GM23338 (cell line): ENCODE measurements around the gene SEMA4D. TPM values are rescaled to one million over a fixed set of nuclear protein-coding genes. Genes with fewer than 3 reads are reported as not detected.
"Not testable (repeated sequence)": the region's sequence is repeated elsewhere in the genome, so short reads cannot be mapped to it uniquely, and the experiment has no call there.

ENCODE experiments used
- ATAC-seq: fragments of 200-7000 bp; cut with Tn5 transposase; 3 replicates; pipeline ENCODE4 v1.9.1; 2020
- DNase-seq: peaks from one replicate; pipeline ENCODE4 v3.0.0-alpha.2; 2015; ENCODE audit warnings: low spot score
- H2AFZ ChIP-seq: fragments of 200-600 bp; sonication (generic); 2 replicates; pipeline ENCODE4 v1.8.0; 2016; ENCODE audit warnings: antibody characterized with exemption, mild to moderate bottlenecking, moderate library complexity
- H3F3A ChIP-seq: fragments of 200-600 bp; sonication (generic); replicated peaks from 2 replicates; pipeline ENCODE4 v1.8.0; 2017; ENCODE audit warnings: antibody characterized with exemption, mixed run types, low read depth
- H3K27ac ChIP-seq: fragments of 200-600 bp; sonication (generic); 2 replicates; pipeline ENCODE4 v1.6.1; 2016; ENCODE audit warnings: low read depth
- H3K27me3 ChIP-seq: fragments of 200-600 bp; sonication (generic); 2 replicates; pipeline ENCODE4 v1.8.0; 2016; ENCODE audit warnings: mild to moderate bottlenecking, mixed run types, moderate library complexity; ENCODE audit not compliant: insufficient read depth
- H3K36me3 ChIP-seq: fragments of 200-600 bp; sonication (generic); 2 replicates; pipeline ENCODE4 v1.8.0; 2016; ENCODE audit warnings: mild to moderate bottlenecking; ENCODE audit not compliant: insufficient read depth
- H3K4me1 ChIP-seq: fragments of 200-600 bp; sonication (generic); 2 replicates; pipeline ENCODE4 v1.8.0; 2016; ENCODE audit warnings: mild to moderate bottlenecking, moderate library complexity; ENCODE audit not compliant: insufficient read depth
- H3K4me2 ChIP-seq: fragments of 200-600 bp; sonication (generic); 2 replicates; pipeline ENCODE4 v1.7.1; 2017; ENCODE audit warnings: mixed run types
- H3K4me3 ChIP-seq: fragments of 200-600 bp; sonication (generic); 2 replicates; pipeline ENCODE4 v1.6.1; 2016; ENCODE audit warnings: mixed run types
- H3K79me2 ChIP-seq: fragments of 200-600 bp; sonication (generic); replicated peaks from 2 replicates; pipeline ENCODE4 v1.8.0; 2017; ENCODE audit warnings: mild to moderate bottlenecking; ENCODE audit not compliant: insufficient read depth
- H3K9me2 ChIP-seq: fragments of 200-600 bp; sonication (generic); 2 replicates; pipeline ENCODE4 v1.8.0; 2017; ENCODE audit not compliant: insufficient read depth
- H4K20me1 ChIP-seq: fragments of 200-600 bp; sonication (generic); replicated peaks from 2 replicates; pipeline ENCODE4 v1.8.0; 2017; ENCODE audit warnings: mild to moderate bottlenecking; ENCODE audit not compliant: insufficient read depth
- H3K27ac Mint-ChIP-seq: 2 replicates; pipeline ENCODE4 v1.8.0; 2020; ENCODE audit warnings: inconsistent platforms, mild to moderate bottlenecking, moderate library complexity, mixed read lengths
- H3K27me3 Mint-ChIP-seq: 3 replicates; pipeline ENCODE4 v1.8.0; 2022; ENCODE audit warnings: low read depth, mild to moderate bottlenecking, moderate library complexity, mixed read lengths, inconsistent platforms; ENCODE audit not compliant: insufficient read depth, poor library complexity
- H3K36me3 Mint-ChIP-seq: 3 replicates; pipeline ENCODE4 v1.8.0; 2021; ENCODE audit warnings: low read depth, mild to moderate bottlenecking, inconsistent platforms, moderate library complexity, mixed read lengths
- H3K4me1 Mint-ChIP-seq: 3 replicates; pipeline ENCODE4 v1.8.0; 2020; ENCODE audit warnings: mild to moderate bottlenecking, inconsistent platforms, mixed read lengths
- H3K4me3 Mint-ChIP-seq: 3 replicates; pipeline ENCODE4 v1.8.0; 2021; ENCODE audit warnings: moderate library complexity, mild to moderate bottlenecking, inconsistent platforms, mixed read lengths
- H3K9me3 Mint-ChIP-seq: 3 replicates; pipeline ENCODE4 v1.8.0; 2020; ENCODE audit warnings: moderate library complexity, mild to moderate bottlenecking, inconsistent platforms, mixed read lengths
- EZH2phosphoT487 ChIP-seq: fragments of 200-600 bp; sonication (generic); IDR thresholded peaks from one replicate; pipeline ENCODE4 v1.8.1; 2018; ENCODE audit warnings: antibody characterized with exemption; ENCODE audit not compliant: unreplicated experiment
- JUNB ChIP-seq: IDR thresholded peaks from one replicate; pipeline ENCODE4 v1.6.1; 2016; ENCODE audit warnings: antibody characterized with exemption; ENCODE audit not compliant: unreplicated experiment
- NANOG ChIP-seq: IDR thresholded peaks from 2 replicates; pipeline ENCODE4 v1.6.1; 2016; ENCODE audit warnings: antibody characterized with exemption, borderline replicate concordance
- STAT1 ChIP-seq: IDR thresholded peaks from one replicate; pipeline ENCODE4 v1.6.1; 2016; ENCODE audit warnings: antibody characterized with exemption; ENCODE audit not compliant: unreplicated experiment
- ZNF114 ChIP-seq: fragments of 250-450 bp; sonication (Bioruptor Pico); IDR thresholded peaks from 2 replicates; pipeline ENCODE4 v1.5.0; 2020; ENCODE audit warnings: mild to moderate bottlenecking, moderate library complexity
- ZNF331 ChIP-seq: fragments of 250-450 bp; sonication (Bioruptor Pico); IDR thresholded peaks from 2 replicates; pipeline ENCODE4 v1.5.0; 2020; ENCODE audit warnings: low read depth, mild to moderate bottlenecking, moderate library complexity
- polyA plus RNA-seq: library from polyadenylated mRNA; unstranded; fragments of >200 nt; fragmentation: Nextera tagmentation; extraction: Ambion mirVana; gene quantifications from 2 replicates; pipeline ENCODE4 v1.2.1, GENCODE V29; 2016
- total RNA-seq: library from RNA; depleted of rRNA; stranded (reverse); fragments of >200 nt; shearing (Covaris generic); gene quantifications from 2 replicates; pipeline ENCODE4 v1.2.3, GENCODE V29; 2014
- TF ChIP-seq, protein P1 (sequence below), 2 experiments: fragments of 200-600 bp in 1 of 2; sonication (generic) in 1 of 2; conservative IDR thresholded peaks; 2 replicates each; pipeline versions ENCODE4 v1.5.1 to v1.6.1; 2016 to 2017; ENCODE audit warnings: antibody characterized with exemption in 2 of 2, low read depth in 2 of 2, mild to moderate bottlenecking in 2 of 2, moderate library complexity in 1 of 2
- TF ChIP-seq, protein P2 (sequence below): fragments of 250-450 bp; sonication (Bioruptor Pico); IDR thresholded peaks from 2 replicates; pipeline ENCODE4 v1.5.0; 2020; ENCODE audit warnings: mild to moderate bottlenecking, moderate library complexity
- TF ChIP-seq, protein P3 (sequence below): IDR thresholded peaks from 2 replicates; pipeline ENCODE4 v1.6.1; 2016; ENCODE audit warnings: antibody characterized with exemption

SEMA4D gene
- total and polyA plus RNA-seq, 2 experiments from 2014 or later: 19.3 to 63.0 TPM

DNA sequence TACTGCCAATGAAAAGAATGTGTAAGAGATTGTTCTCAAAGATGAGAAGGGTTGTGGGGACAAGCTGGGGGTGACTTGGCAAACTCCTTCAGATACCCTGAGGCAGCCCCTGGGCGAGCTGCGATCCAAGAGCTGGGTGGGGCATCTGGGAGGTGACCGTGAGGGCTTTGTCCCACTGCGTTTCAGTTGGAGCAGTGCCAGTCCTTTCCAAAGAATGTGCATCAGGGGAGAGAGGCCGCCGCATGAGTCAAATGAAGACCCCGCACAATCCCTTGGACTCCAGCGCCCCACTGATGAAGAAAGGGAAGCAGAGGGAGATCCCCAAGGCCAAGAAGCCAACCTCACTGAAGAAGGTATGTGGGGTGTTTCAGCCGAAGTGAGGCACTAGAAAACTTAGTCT is 151.2 kb downstream of the SEMA4D start (continued):
- TF ChIP-seq, protein P1, sequence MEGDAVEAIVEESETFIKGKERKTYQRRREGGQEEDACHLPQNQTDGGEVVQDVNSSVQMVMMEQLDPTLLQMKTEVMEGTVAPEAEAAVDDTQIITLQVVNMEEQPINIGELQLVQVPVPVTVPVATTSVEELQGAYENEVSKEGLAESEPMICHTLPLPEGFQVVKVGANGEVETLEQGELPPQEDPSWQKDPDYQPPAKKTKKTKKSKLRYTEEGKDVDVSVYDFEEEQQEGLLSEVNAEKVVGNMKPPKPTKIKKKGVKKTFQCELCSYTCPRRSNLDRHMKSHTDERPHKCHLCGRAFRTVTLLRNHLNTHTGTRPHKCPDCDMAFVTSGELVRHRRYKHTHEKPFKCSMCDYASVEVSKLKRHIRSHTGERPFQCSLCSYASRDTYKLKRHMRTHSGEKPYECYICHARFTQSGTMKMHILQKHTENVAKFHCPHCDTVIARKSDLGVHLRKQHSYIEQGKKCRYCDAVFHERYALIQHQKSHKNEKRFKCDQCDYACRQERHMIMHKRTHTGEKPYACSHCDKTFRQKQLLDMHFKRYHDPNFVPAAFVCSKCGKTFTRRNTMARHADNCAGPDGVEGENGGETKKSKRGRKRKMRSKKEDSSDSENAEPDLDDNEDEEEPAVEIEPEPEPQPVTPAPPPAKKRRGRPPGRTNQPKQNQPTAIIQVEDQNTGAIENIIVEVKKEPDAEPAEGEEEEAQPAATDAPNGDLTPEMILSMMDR (conservative IDR thresholded peaks at IDR 0.05; ENCODE audit: low read depth in 2 of 2): no peak
- TF ChIP-seq, protein P2, sequence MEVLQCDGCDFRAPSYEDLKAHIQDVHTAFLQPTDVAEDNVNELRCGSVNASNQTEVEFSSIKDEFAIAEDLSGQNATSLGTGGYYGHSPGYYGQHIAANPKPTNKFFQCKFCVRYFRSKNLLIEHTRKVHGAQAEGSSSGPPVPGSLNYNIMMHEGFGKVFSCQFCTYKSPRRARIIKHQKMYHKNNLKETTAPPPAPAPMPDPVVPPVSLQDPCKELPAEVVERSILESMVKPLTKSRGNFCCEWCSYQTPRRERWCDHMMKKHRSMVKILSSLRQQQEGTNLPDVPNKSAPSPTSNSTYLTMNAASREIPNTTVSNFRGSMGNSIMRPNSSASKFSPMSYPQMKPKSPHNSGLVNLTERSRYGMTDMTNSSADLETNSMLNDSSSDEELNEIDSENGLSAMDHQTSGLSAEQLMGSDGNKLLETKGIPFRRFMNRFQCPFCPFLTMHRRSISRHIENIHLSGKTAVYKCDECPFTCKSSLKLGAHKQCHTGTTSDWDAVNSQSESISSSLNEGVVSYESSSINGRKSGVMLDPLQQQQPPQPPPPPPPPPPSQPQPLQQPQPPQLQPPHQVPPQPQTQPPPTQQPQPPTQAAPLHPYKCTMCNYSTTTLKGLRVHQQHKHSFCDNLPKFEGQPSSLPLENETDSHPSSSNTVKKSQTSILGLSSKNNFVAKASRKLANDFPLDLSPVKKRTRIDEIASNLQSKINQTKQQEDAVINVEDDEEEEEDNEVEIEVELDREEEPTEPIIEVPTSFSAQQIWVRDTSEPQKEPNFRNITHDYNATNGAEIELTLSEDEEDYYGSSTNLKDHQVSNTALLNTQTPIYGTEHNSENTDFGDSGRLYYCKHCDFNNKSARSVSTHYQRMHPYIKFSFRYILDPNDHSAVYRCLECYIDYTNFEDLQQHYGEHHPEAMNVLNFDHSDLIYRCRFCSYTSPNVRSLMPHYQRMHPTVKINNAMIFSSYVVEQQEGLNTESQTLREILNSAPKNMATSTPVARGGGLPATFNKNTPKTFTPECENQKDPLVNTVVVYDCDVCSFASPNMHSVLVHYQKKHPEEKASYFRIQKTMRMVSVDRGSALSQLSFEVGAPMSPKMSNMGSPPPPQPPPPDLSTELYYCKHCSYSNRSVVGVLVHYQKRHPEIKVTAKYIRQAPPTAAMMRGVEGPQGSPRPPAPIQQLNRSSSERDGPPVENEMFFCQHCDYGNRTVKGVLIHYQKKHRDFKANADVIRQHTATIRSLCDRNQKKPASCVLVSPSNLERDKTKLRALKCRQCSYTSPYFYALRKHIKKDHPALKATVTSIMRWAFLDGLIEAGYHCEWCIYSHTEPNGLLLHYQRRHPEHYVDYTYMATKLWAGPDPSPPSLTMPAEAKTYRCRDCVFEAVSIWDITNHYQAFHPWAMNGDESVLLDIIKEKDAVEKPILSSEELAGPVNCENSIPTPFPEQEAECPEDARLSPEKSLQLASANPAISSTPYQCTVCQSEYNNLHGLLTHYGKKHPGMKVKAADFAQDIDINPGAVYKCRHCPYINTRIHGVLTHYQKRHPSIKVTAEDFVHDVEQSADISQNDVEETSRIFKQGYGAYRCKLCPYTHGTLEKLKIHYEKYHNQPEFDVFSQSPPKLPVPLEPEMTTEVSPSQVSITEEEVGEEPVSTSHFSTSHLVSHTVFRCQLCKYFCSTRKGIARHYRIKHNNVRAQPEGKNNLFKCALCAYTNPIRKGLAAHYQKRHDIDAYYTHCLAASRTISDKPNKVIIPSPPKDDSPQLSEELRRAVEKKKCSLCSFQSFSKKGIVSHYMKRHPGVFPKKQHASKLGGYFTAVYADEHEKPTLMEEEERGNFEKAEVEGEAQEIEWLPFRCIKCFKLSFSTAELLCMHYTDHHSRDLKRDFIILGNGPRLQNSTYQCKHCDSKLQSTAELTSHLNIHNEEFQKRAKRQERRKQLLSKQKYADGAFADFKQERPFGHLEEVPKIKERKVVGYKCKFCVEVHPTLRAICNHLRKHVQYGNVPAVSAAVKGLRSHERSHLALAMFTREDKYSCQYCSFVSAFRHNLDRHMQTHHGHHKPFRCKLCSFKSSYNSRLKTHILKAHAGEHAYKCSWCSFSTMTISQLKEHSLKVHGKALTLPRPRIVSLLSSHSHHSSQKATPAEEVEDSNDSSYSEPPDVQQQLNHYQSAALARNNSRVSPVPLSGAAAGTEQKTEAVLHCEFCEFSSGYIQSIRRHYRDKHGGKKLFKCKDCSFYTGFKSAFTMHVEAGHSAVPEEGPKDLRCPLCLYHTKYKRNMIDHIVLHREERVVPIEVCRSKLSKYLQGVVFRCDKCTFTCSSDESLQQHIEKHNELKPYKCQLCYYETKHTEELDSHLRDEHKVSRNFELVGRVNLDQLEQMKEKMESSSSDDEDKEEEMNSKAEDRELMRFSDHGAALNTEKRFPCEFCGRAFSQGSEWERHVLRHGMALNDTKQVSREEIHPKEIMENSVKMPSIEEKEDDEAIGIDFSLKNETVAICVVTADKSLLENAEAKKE (CRISPR knock-in tag): no peak
- TF ChIP-seq NANOG (no peak), EZH2phosphoT487 (no peak)

DNA sequence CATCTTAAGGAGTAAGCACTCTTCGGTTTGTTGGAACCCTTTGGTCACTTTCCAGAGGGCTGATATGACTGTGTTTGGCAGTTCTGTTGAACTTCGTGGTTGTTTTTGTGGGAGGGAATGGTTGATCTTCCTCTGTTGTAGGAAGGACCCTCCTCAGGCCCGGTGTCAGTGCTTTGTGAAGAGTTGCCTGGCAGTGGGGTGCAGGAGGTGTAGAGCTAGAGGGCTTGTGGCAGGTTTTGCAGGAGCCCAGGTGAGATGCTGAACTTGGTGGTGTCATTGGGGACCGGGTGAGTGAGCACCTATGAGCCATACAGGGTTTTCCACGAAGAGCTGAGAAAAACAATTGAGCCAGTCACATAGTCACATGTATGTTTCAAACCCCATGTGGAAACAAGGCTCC is 152.4 kb downstream of the SEMA4D start:
- Histone ChIP-seq H4K20me1 (peaks cover 17% of the 10 kb centered on the region), H3K79me2 (peaks cover 11% of the 10 kb centered on the region), H3K4me3 (no peak overlapping the region), H3K36me3 (peaks cover 48% of the 10 kb centered on the region), H3K9me2 (no peaks in the 10 kb centered on the region), H2AFZ (no peak overlapping the region), H3K27ac (no peak overlapping the region), H3K4me2 (no peak overlapping the region), H3K27me3 (no peaks in the 10 kb centered on the region), H3K4me1 (no peaks in the 10 kb centered on the region), H3F3A (no peaks in the 10 kb centered on the region)
- no peak overlapping the region for H3K27ac Mint-ChIP-seq
- ATAC-seq: no peak
- no peaks in the 10 kb centered on the region for H3K4me1 Mint-ChIP-seq
- H3K4me3 Mint-ChIP-seq: no peak overlapping the region
- H3K36me3 Mint-ChIP-seq: peaks cover 93% of the 10 kb centered on the region
- no peak for DNase-seq
- peaks cover 2% of the 10 kb centered on the region for H3K27me3 Mint-ChIP-seq
- TF ChIP-seq, protein P3, sequence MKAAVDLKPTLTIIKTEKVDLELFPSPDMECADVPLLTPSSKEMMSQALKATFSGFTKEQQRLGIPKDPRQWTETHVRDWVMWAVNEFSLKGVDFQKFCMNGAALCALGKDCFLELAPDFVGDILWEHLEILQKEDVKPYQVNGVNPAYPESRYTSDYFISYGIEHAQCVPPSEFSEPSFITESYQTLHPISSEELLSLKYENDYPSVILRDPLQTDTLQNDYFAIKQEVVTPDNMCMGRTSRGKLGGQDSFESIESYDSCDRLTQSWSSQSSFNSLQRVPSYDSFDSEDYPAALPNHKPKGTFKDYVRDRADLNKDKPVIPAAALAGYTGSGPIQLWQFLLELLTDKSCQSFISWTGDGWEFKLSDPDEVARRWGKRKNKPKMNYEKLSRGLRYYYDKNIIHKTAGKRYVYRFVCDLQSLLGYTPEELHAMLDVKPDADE: no peak
- TF ChIP-seq ZNF114 (no peak), ZNF331 (CRISPR knock-in tag) (no peak), JUNB (no peak), STAT1 (no peak), NANOG (no peak), EZH2phosphoT487 (no peak)
- TF ChIP-seq, protein P1 (conservative IDR thresholded peaks at IDR 0.05; ENCODE audit: low read depth in 2 of 2): no peak
- H3K9me3 Mint-ChIP-seq: no peaks in the 10 kb centered on the region

DNA sequence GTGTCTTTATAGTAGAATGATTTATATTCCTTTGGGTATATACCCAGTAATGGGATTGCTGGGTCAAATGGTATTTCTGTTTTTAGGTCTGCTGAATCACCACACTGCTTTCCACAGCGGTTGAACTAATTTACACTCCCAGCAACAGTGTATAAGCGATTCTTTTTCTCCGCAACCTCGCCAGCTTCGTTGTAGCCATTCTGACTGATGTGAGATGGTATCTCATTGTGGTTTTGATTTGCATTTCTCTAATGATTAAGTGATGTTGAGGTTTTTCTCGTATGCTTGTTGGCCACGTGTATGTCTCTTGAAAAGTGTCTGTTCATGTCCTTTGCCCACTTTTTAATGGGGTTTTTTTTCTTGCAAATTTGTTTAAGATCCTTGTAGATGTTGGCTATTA is 154.1 kb downstream of the SEMA4D start:
- H3K27me3 Mint-ChIP-seq, H3K27me3 ChIP-seq, H3K4me2 ChIP-seq, H3K4me3 ChIP-seq, H3K4me3 Mint-ChIP-seq, H3K27ac ChIP-seq, H3F3A ChIP-seq, DNase-seq, H3K4me1 Mint-ChIP-seq, H3K27ac Mint-ChIP-seq, ATAC-seq, H3K9me3 Mint-ChIP-seq, H3K9me2 ChIP-seq, H3K4me1 ChIP-seq, H2AFZ ChIP-seq: not testable (repeated sequence)
- H3K36me3 ChIP-seq: peaks cover 43% of the 10 kb centered on the region; the same call in 1 of the 2 replicates
- H3K36me3 Mint-ChIP-seq: peaks cover 93% of the 10 kb centered on the region
- peaks cover 11% of the 10 kb centered on the region for H3K79me2 ChIP-seq
- H4K20me1 ChIP-seq: peaks cover 11% of the 10 kb centered on the region
